Measurements from ENCODE around the gene ATP6V0A4.
A peak's percentile ranks its signal among the peaks of the same experiment; 100 is the strongest.
"Not testable (repeated sequence)": the region's sequence is repeated elsewhere in the genome, so short reads cannot be mapped to it uniquely, and the experiment has no call there.

Gene ATP6V0A4

GRCh38 chr7:138749960-138750359 is 48.0 kb downstream of the ATP6V0A4 start:
- no peak for DNase-seq

GRCh38 chr7:138748666-138749065 is 49.3 kb downstream of the ATP6V0A4 start:
- DNase-seq, result no peak

GRCh38 chr7:138746073-138746472 is 51.9 kb downstream of the ATP6V0A4 start:
- no peak for DNase-seq

- no peak for DNase-seq
Observed at GRCh38 chr7:138745189-138745588, 52.8 kb downstream of the ATP6V0A4 start.

GRCh38 chr7:138741453-138741735 is 56.6 kb downstream of the ATP6V0A4 start:
- DNase-seq, result no peak

GRCh38 chr7:138739859-138740258 is 58.1 kb downstream of the ATP6V0A4 start:
- no peak for DNase-seq

- DNase-seq, result peak; percentile 89
Observed at GRCh38 chr7:138738551-138739335, 59.3 kb downstream of the ATP6V0A4 start.

- DNase-seq, result no peak
Observed at GRCh38 chr7:138738114-138738513, 59.9 kb downstream of the ATP6V0A4 start.

GRCh38 chr7:138735399-138735798 is 62.6 kb downstream of the ATP6V0A4 start:
- DNase-seq, result no peak

- not testable (repeated sequence) for DNase-seq
Observed at GRCh38 chr7:138731733-138732132, 66.3 kb downstream of the ATP6V0A4 start.

GRCh38 chr7:138729444-138729843 is 68.6 kb downstream of the ATP6V0A4 start:
- no peak for DNase-seq

- DNase-seq, result no peak
Observed at GRCh38 chr7:138727336-138728099, 70.5 kb downstream of the ATP6V0A4 start.

GRCh38 chr7:138726288-138726687 is 71.7 kb downstream of the ATP6V0A4 start:
- no peak for DNase-seq

- no peak for DNase-seq
Observed at GRCh38 chr7:138720286-138720685, 77.7 kb downstream of the ATP6V0A4 start.

GRCh38 chr7:138716889-138717288 is 81.1 kb downstream of the ATP6V0A4 start:
- DNase-seq, result no peak

- DNase-seq, result no peak
Observed at GRCh38 chr7:138713191-138713590, 84.8 kb downstream of the ATP6V0A4 start.

- DNase-seq, result no peak
Observed at GRCh38 chr7:138712652-138713051, 85.3 kb downstream of the ATP6V0A4 start.

- DNase-seq, result no peak
Observed at GRCh38 chr7:138710536-138711385, 87.2 kb downstream of the ATP6V0A4 start.

- no peak for DNase-seq
Observed at GRCh38 chr7:138705167-138705566, 92.8 kb downstream of the ATP6V0A4 start.

GRCh38 chr7:138701537-138701923 is 96.5 kb downstream of the ATP6V0A4 start:
- no peak for DNase-seq

- DNase-seq, result no peak
Observed at GRCh38 chr7:138700857-138701536, 97.0 kb downstream of the ATP6V0A4 start, which contains the start of gene SVOPL. Gene SVOPL, minus strand, starts transcription at chr7:138701362. Its CDS starts 22,317 bp downstream, at chr7:138679045.

GRCh38 chr7:138699661-138700060 is 98.3 kb downstream of the ATP6V0A4 start:
- no peak for DNase-seq

- no peak for DNase-seq
Observed at GRCh38 chr7:138698281-138698680, 99.7 kb downstream of the ATP6V0A4 start.

Data from right forelimb (tissue), 1 donor.